Measurements from ENCODE around the gene TSPAN9. TPM values are rescaled to one million over a fixed set of nuclear protein-coding genes. Genes with fewer than 3 reads are reported as not detected.

The TSPAN9 gene
- polyA plus RNA-seq, 10 donors: 99.8 to 117 (median 105) TPM

DNA sequence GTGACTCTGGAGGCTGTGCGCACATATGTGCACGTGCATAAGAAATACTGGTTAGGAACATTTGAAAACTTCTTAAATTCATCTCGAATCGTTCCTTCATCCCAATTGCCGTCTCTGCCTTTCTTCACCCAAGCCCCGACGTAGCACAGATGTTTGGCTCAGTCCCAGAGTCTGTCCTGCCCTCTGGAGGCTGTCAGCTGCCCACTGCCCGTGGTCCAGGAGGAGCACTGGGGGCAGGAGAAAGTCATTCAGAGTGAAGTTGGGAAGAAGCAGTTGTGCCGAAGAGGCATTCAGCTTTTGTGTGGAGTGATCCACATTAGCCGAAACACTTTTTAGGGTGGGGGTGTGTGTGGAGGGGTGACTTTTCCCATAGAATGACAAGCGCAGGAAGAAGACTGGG, 124.9 kb downstream of the TSPAN9 start:
- peak in 1 of 3 donors; percentile 53 for DNase-seq

DNA sequence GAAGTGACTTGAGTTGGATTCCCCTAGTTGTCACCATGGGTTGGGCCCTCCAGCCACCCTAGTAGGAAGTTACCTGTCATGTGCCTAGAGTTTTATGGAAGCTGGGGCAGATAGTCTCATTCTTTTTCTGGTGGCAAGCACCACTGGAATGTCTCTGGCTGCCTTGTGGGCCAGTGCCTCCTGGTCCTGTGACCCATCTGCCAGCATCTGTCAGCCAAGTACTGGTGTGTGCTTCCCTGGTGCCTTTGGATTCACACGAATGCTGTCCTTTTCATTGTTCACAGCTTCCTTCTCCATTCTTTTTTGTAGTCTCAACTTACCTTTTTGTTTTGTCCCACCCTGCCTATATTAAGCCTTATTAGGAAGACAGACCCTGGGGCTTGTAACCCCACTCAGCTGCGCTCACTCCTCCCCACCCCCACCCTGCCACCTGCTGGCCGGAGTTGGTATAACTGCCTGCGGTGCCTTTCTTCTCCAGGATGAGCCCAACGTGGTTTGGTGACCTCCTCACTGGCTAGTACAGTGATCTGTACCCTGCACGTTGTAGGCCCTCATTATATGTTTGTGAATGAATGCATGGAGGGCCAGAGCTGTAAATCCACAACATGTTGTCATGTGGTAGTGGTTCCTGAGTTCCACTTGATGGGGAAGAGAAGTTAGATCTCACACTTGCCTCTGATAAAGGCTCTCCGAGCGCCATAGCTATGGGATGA, 125.7 kb downstream of the TSPAN9 start:
- DNase-seq: peak in 2 of 3 donors; percentile 73 to 85

- no peak for DNase-seq
These were observed 126.5 kb downstream of the TSPAN9 start for GRCh38 chr12:3203713-3204112.

- DNase-seq: no peak
These were observed 127.0 kb downstream of the TSPAN9 start for GRCh38 chr12:3204143-3204542.

GRCh38 chr12:3204730-3205531, 127.8 kb downstream of the TSPAN9 start:
- DNase-seq: no peak

- DNase-seq: no peak
These were observed 128.8 kb downstream of the TSPAN9 start for GRCh38 chr12:3205742-3206519.

DNA sequence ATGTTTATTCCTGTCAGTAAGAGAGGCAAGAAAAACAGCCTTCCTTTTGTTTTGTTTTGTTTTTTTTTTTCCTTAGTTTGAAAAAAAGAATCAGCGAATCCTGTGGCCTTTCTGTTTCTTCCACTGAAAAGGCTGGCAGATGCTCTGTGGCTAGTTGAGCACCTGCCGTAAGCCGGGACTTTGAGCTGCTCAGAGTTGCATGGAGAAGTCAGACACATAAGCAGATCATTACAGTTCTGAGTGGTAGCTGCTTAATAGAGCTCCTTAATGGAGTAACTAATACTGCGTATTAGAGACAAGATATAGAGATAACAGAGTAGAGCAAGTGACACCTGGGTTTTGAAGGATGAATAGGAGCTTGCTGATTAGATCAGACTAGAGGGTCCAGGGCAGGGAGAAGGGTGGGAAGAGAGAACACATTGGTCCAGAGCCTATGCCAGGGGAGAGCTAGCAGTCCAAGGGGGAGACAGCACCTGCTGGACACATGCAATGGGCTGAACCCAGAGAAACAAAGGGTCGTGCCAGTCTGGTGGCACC, 129.4 kb downstream of the TSPAN9 start:
- no peak for DNase-seq

DNA sequence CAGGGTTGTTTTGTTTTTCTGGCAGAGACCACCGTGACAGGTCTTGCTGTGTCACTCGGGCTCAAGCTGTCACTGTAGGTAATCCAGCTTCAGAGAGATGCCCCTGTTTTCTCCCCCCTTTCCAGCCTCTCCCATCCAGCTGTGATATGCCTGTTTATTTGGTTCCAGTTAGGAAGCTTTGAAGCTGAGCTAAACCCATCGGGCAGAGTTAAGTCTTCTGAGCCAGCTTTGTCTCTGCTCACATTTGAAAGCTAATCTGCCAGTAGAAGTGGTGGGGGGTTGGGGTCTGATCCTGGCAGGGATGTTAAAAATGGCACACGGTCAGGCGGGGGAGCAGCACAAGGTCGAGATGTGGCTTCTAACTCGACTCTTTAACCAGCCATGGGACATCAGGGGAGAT, 130.0 kb downstream of the TSPAN9 start:
- DNase-seq: no peak

DNA sequence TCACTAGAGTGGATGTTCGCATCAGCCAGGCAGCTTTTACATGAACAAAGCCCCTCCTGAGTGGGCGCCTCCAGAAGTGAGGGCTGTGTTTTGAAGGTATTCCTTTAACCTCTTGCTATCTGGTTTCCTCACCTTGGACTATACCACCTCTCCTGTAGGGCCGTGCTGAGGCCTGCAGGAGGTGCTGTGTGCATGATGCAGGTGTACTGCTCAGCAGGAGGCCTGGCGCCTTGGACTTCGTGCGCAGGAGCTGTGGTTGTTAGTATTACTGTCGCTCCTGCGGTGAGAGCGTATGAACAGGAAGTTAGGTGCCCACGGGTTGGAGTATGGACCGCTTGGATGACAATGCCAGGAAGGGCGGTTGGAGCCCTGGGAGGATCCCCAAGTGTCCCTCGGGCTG, 130.7 kb downstream of the TSPAN9 start:
- no peak for DNase-seq

GRCh38 chr12:3213188-3213587, 136.0 kb downstream of the TSPAN9 start:
- no peak for DNase-seq

GRCh38 chr12:3213768-3214167, 136.6 kb downstream of the TSPAN9 start:
- no peak for DNase-seq

DNA sequence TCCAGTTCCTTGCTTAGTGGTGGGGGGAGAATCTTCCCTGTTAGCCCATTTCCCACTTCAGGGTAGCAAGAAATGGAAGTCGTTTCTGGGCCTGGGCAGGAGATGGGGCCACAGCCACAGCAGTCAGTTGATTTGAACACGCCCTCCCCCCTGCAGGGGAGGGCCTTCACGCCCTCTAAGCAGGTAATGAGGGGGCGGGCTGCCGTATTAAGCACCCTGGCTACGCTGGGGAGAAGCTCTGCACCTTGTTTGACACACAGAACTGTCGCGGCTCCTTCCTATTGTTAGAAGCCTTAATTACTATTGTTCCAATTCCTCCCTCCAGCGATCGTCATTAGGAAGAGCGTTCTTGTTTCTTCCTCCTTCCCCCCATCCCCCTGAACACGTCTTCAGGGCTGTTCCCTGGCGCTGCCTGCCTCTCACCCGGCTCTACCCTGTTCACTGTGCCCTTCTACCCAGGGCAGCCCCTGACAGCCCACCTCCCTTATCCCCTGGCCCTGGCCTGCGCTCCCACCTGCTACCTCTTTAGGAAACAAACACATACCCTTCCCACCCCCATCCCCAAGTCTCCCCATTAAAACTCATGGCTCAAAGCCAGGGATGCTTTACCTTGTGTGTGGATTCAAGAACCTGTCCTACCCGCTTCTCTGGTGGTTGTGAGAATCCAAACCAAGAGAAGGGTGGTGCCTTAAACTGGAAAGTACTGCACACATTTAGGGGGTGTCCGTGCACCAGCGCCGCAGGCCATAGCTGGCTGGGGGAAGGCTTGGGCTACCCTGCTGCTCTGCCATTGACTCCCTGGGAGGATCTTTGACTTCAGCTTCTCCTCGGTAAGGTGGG, 137.6 kb downstream of the TSPAN9 start:
- no peak for DNase-seq

DNA sequence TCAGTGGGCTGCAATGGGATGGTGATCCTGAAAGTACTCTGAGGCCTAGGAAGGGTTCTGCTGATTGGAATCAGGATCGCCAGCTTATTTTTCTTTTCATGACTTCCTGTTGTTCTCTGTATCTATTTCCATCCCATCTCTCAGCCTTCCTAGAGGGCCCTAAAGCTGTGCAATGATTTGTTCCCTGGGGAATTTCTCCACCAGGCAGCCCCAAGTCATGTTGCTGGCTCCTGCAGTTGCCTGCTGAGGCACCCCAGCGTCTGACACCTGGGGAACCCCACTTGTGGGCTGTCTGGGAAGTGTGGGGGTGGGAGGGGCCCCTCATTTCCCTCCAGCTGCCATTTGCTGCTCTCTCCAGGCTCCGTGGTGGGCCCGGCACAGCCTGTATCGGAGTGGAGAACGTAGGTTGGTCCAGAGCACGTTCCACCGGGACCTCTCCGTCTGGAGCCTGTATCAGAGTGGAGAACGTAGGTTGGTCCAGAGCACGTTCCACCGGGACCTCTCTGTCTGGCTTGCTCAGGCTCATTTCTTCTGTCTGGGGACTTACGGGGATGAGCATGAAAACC, 138.3 kb downstream of the TSPAN9 start:
- DNase-seq: no peak

GRCh38 chr12:3216097-3216496, 138.9 kb downstream of the TSPAN9 start:
- DNase-seq: no peak

DNA sequence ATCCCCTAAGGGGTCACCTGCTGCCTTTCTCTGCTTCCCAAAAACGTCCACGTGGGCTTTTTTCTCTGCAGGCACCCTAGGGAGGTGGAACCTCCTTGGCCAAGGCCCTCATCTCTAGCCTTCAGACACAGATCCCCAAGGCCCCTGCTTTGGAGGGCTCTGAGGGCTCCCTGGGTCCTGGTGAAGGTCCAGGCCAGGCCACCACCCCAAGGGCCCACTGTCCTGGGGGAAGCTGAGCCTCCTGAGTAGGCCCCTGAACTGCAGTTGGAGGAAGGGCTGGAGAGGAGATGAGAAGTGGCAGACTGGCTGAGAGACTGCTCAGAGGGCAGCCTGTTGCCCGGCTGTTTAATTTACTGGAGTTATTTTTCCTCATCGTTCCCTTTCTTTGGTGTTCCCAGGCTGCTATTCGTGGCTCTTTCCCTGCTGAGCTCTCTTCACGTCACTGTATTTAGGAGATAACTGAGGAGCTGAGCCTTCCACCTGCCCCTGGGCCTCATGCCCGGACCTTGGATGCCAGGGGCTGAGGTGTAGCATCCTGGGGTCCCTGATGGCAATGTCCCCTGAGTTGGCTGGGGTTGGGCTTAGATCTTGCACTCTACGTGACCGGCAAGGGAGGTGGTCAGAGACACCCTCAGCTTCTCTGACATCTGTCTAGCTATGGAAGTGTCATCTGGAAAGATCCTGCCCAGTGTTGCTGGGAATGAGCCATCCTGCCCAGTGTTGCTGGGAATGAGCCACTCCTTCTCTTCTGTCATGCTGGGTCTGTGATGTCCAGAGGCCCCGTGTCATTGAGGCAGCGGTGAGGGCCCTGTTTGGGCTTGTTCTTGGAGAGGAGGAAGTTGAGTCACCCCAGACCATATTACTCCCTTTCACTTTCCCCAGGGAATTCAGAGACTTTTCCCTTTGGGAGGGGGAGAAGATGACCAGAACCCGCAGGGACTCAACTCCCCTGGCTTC, 139.8 kb downstream of the TSPAN9 start:
- DNase-seq: no peak

- DNase-seq: no peak
These were observed 140.5 kb downstream of the TSPAN9 start for GRCh38 chr12:3217683-3218079.

- peak in 2 of 3 donors; percentile 60 to 81 for DNase-seq
These were observed 141.3 kb downstream of the TSPAN9 start for GRCh38 chr12:3218228-3219171.

DNA sequence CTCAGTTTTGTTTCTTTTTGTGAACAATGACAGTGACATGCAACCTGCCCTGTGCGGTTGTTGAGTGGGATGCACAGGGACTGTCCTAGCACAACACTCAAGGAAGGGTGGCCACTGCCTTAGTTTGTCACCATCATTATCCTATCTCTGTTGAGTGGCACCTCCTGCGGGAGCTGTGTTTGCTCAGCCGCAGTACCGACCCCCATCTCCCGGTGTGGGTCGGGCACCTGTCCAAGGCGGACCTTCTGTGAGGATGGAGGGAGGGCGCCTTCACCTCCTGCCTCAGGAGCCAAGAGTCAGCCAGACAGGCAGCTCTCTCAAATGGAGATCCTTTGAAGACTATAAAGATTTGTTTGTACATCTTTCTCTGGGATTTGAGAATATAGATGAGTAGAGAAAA, 142.1 kb downstream of the TSPAN9 start:
- DNase-seq: no peak

Data from muscle of back (tissue), 11 donors.